GM21529 (cell line): Measurements from ENCODE around the gene PLEKHA6.

Experiments used
- ATAC-seq: cut with Tn5 transposase; IDR thresholded peaks from one replicate; pipeline ENCODE4 v1.9.1; 2021; ENCODE audit not compliant: unreplicated experiment

PLEKHA6 gene

GRCh38 chr1:204383163-204383904 lies 23.6 kb upstream of the PLEKHA6 start:
- ATAC-seq = no peak

DNA sequence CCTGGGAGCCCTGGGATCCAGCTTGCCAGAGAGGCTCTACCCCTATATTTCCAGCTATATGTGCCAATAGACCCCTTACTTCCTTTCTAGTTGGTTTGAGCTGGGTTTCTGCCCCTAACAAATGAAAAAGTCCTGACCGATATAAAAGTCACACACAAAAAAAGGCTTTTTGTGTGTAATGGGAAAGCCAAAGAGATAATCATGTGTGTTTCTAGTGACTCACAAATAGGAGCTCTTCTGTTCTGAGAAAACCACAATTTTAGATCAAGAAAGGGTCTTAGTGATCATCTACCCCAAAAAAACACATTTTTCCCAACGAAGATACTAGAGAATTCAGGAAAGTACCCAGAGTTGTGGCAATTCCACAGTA lies 23.0 kb upstream of the PLEKHA6 start:
- ATAC-seq = no peak

- no peak for ATAC-seq
These were observed 20.6 kb upstream of the PLEKHA6 start for GRCh38 chr1:204380293-204380831.

- ATAC-seq = peak; percentile 49
These were observed 18.3 kb upstream of the PLEKHA6 start for GRCh38 chr1:204377800-204378668.

DNA sequence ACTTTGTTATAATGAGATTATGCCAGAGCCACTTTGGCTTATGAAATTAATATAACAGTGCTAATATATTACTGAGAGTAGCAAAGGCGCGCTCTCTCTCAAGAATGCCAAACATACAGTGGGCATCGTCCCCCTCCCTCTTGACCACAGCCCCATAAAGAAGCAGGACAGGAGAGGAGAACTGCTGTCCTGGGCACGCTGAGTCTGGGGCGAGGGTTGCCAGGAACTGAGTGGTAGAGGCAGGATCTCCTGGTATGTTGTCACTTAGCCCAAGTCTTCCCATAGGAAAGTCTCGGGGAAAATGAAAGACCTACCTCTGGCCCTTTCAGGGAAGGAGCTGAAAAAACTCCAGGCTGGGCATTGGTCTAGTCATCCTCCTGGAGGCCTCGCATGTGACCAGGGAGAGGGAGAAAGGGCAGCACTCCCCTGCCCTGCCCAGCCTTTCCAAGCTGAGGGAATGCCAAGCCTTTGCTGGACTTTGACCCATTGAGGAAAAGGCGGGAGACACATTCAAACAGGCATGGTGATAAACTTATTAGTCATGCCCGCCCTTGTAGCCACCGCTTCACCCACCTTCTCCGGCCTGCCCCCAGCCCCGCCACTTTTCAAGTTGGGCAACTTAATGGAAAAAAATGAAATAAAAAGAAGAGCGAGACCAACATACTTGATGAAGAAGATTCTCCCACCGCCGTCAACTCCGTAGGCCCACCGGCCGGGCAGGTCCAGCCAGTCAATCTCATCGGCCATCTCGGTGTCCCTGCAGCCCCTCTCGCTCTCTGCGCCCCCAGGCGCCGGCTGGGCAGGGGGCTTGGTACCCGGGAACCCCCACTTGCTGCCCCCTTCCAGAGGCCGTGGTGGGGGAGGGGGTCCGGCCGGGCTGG lies 17.4 kb upstream of the PLEKHA6 start:
- ATAC-seq = no peak

DNA sequence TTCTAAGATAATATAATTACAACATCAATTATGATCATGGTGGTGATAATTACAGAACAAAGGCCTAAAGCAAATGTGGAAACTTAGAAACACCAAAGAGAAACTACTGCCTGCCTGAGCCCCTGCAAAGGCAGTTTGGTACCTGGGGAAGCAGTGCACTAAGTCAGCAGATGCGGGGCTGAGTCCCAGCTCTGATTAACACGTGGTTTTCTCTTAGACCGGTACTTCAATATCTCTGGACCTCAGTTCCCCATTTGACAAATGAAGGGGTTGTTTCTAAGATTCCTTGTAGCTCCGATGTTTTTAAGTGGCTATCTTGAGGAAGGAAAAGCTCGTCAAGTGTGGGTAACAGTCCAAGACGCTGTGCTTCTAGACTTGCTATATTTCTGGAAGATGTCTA lies 16.7 kb upstream of the PLEKHA6 start:
- ATAC-seq = no peak

DNA sequence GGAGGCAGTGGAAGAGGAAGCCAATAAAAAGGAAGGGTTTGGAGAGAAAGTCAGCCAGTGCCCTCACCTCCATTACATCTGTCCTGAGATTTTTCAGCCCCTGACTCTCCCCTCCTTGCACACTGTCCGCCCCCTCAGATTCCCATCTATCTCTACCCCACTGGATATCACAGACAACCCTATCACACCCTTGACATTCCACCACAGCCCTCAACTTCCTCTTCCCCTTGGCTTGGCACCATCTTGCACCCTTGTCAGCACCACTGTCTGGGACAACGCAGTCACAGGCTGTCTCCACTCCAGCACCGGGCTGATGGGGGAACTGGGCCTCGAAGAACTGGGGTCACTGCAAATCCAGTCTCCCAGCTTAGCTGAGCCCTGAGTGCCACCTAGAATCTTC lies 14.2 kb upstream of the PLEKHA6 start:
- ATAC-seq = no peak

GRCh38 chr1:204370176-204370575 lies 10.4 kb upstream of the PLEKHA6 start:
- ATAC-seq = no peak

DNA sequence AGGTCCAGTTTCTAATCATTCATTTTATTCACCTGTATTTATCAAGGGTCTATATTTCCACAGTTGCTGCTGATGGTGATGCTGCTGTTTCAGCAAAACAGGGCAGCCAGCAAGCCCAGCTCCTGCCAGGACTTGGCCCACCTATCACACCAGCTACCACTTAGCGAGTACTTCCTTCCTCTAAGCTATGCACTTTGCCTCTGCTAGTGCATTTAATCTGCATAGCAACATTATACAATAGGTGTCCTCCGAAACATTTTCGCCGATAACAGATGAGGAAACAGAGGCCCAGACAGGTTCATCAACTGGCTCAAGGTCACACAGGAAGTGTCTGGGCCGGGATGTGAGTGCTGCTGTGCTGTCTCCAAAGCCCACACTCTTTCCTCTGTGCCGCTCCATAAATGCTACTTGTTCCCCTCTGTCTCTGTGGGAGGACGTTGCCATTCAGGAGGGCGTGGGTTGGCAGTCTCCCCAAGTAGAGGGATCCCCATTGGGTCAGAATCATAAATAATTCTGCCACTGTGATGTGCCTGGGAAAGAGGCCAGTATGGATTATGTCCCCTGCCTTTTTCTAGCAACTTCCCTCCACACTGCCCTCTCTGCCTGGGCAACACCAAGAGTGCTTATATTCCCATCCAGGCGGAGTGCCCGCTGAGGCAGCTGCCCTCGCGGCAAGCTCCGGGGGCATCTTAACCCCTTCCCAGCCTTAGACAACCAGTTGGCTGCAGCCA lies 9.4 kb upstream of the PLEKHA6 start:
- no peak for ATAC-seq

DNA sequence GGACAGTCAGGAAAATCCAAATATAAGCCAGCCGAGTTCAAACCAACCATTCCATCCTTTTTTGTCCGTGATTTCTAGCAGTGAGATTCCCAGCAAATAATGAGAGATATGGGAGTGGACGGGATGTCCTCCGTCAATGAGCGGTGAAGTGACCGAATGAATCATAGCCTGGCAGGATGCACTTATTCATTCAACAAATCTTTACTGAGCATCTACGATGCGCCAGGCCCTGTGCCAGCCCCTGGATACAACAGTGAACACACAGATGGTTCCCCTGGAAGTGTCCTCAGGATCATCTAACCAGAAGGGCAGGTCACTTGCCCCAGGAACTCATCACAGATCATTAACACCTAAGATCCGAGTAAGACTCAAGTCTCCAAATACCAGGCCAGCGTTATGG lies 8.2 kb upstream of the PLEKHA6 start:
- no peak for ATAC-seq

- no peak for ATAC-seq
These were observed 7.6 kb upstream of the PLEKHA6 start for GRCh38 chr1:204367193-204367858.

DNA sequence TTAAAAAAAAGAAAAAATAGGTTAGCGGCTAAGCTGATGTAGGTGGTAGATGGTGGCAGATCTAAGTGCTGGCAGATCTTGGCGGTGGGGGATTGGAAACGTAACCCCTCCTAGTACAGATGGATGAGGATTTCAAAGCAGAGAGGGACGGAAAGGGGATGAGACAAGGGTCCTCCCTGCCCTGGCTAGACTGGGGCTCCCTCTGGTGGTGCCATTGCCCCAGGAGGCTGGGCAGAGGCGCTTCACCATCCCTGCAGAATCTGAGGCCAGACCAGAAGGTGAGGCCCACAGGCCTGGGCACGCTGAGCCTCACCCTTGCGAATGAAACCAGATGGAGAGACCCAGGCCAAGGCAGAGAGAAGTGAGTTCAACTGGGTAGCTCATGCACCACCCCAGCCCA lies 7.0 kb upstream of the PLEKHA6 start:
- ATAC-seq = no peak

DNA sequence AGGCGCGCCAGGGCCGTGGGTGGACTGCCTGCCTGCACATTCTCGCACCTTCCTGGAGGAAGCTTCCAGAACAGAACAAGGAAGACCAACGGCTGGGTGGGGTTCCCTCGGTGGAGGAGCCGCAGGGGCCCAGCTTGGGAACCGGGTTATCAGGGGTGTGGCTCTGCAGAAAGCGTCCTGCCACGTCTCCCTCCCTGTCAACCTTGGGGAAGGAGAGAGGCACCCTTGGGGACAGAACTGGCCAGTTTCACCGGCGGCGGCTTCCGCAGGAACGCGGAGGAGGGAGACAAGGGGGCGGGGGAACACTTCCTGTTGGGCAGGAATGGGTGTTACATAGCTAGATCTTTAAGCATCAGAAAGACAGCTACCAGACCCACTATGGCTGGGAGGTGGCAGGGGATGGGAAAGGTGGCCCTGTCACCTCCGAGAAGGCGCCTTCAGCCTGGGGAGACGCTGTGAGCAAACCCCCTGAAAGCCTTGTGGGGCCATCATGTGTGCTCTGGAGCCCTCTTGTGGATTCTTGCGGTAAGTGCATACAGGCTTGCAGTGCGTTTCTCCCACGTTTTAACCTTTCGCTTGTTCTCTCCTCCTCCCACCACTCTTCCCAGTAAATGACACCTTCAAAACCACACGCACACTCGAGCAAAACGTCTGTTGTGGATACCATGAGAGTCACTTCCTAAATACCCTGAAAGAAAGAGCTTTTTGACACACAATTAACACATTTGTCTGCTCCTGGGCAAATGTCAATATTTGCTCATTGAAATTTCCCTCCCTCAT lies 3.8 kb upstream of the PLEKHA6 start:
- peak; percentile 66 for ATAC-seq

DNA sequence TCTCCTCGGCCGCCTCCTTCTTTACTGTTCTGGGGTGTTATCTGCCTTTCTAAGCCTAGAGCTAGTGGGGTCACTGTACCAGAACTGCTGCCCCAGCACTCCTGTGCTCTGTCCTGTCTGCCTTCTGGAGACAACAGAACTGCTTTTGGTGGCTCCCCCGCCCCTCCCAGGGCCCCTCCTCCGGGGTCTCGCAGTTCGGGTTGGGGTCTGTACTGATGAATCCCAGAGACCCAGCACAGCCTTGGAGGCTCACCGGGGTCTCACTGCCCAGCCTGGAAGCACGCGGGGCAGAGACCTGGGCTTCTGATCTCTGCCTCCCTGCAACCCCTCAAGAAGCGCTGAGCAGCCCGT lies 3.2 kb upstream of the PLEKHA6 start:
- ATAC-seq = no peak

DNA sequence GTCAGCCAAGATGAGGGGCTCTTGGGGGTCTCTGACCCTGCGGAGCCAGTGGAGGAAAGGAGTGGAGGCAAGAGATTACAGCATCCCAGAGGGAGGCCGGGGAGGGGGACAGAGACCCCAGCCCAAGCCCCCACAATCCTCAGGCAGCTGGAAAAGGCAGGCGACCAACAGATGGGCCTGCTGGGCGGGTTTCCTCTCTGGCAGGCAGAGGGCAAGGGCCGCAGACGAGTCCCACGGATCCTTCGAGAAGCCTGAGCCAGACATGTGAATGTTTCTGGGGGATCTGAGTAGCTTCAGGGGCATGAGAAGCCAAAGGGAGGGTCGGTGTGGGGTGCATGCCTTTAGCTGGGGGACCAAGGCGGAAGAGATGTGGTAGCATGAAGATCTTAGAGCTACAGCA lies 2.1 kb upstream of the PLEKHA6 start:
- no peak for ATAC-seq

DNA sequence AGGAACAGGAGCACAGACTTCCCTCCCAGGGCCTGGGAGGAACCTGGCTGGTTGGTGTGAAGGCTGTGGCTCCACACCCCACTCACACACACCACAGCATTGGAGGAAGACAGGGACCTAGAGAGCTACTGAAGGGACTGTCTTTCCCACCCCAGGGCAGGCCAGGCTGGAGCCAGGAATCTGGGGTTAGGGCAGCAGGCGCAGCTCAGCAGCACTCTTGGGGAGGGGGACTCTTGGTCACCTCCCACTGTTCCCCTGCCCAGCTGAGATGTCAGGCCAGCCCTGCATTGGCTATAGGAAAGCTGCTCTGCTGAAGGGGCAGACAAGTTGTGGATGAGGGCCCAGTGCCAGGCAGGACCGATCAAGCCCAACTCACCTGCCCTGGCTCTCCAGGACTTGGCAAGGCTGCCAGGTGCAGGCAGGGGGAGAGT lies 1.6 kb upstream of the PLEKHA6 start:
- no peak for ATAC-seq

- ATAC-seq = no peak
These were observed 585 bp upstream of the PLEKHA6 start for GRCh38 chr1:204360314-204360713.

DNA sequence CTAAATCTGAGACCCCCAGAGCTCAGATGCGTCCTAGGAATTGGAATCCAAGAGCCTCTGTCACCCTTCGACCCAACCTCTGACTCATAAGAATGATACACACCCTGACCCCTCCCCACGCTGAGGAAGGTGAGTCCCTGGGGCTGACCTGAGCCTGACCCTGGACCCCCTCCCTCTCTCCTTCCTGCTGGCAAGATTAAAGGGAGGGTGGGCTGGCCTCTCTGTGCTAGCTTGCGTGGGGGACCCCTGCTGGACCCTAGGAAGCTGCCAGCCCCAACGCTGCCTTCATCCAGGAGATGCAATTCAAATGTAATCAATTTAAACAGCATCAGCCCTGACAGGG lies 627 bp downstream of the PLEKHA6 start:
- ATAC-seq = no peak

- ATAC-seq = no peak
These were observed 1.1 kb downstream of the PLEKHA6 start for GRCh38 chr1:204358605-204359004.
